ENCODE measurements around the gene ADH5.

DNA sequence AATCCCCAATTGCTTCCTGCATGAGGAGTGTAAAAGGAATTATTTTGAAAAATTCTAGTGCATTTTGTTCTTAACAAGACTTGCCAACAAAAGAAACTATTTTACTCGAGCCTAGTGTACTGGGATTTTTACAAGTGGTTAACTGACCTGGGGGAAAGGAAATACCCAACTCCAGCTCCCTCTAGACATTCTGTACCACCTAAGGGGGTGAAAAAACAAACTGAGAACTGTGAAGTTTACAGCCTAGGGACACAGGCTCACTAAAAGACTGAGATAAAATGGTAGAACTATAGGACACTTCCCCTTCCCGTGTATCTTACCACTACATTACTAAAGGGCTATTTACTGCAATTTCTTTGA is 2.6 kb upstream of the ADH5 start:
- TF ChIP-seq POLR2A (IDR thresholded peaks at IDR 0.05): no peak
- TF ChIP-seq, protein P1, sequence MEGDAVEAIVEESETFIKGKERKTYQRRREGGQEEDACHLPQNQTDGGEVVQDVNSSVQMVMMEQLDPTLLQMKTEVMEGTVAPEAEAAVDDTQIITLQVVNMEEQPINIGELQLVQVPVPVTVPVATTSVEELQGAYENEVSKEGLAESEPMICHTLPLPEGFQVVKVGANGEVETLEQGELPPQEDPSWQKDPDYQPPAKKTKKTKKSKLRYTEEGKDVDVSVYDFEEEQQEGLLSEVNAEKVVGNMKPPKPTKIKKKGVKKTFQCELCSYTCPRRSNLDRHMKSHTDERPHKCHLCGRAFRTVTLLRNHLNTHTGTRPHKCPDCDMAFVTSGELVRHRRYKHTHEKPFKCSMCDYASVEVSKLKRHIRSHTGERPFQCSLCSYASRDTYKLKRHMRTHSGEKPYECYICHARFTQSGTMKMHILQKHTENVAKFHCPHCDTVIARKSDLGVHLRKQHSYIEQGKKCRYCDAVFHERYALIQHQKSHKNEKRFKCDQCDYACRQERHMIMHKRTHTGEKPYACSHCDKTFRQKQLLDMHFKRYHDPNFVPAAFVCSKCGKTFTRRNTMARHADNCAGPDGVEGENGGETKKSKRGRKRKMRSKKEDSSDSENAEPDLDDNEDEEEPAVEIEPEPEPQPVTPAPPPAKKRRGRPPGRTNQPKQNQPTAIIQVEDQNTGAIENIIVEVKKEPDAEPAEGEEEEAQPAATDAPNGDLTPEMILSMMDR (IDR thresholded peaks at IDR 0.05): no peak

Measured in vagina (tissue), 2 donors.